IPS-18c (cell line): ENCODE data around the gene PYURF.
"Not testable (repeated sequence)": the region's sequence is repeated elsewhere in the genome, so short reads cannot be mapped to it uniquely, and the experiment has no call there.

Experiments
- H3K4me3 ChIP-seq: 2 replicates; pipeline ENCODE4 v1.7.0; 2013; ENCODE audit warnings: low read depth, mild to moderate bottlenecking, low read length, moderate library complexity; ENCODE audit not compliant: insufficient read depth
- H3K9me3 ChIP-seq: one replicate; pipeline ENCODE4 v1.6.1; 2013; ENCODE audit warnings: mild to moderate bottlenecking, low read length, moderate library complexity; ENCODE audit not compliant: control insufficient read depth, insufficient read depth

Gene PYURF, protein sequence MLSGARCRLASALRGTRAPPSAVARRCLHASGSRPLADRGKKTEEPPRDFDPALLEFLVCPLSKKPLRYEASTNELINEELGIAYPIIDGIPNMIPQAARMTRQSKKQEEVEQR

DNA sequence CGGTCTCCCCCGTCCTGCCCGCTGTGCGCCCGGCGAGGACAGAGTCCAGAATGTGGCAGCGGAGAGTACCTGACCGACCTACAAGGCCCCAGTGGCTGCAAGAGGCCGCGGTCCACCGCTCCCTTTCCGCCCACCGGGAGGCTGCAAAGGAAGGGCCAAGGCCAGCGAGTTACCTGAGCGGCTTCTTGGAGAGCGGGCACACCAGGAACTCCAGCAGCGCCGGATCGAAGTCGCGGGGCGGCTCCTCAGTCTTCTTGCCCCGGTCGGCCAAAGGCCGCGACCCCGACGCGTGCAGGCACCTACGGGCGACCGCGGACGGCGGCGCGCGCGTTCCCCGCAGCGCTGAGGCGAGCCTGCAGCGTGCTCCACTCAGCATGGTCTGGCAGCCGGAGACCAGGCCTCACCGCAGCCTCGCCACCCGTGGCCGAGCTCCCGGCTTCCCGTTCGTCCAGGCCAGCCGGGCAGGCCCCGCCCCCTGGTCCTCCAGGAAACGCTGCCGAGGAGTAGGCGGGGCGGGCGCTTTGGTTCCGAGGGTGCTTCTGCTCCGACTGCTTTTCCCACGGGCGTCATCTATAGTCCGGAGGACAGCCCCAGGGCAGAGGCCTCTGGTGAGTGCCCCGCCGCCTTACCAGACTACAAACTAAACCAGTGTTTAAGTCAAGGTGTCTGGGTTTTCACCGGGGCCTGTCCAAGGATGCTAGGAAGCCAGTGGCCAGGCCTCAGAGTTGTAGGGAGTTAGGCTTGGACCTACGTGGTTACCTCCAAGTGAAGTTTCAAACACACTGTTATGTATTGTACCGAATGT, at the start of gene PYURF:
Gene PYURF (minus strand): TSS at position 452 of the 805 bp plus-strand sequence. CDS start 76 bp downstream, at position 376.
- H3K4me3 ChIP-seq, result peak within 1 kb of the TSS; percentile 93
- no peaks in the 10 kb centered on the region for H3K9me3 ChIP-seq

DNA sequence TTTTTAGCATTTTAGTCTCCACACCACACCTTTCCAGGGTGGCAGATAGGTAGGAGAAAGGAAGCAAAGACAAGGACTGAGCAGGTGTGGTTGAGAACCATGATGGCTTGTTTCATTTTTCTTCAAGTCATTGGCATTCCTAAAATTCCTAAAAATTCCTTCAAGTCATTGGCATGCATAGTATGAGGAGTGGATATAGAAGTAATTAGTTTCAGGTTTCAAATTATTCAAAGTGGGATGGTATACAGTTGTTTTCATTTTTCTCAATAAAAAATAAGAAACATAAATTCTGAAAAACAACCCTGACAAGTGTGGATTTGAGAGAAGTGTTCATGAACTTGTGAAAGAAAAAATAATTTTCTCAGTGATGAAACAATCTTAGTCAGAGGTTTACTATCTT, 46.4 kb upstream of the PYURF start:
- Histone ChIP-seq H3K4me3 (no peak overlapping the region), H3K9me3 (no peaks in the 10 kb centered on the region)

DNA sequence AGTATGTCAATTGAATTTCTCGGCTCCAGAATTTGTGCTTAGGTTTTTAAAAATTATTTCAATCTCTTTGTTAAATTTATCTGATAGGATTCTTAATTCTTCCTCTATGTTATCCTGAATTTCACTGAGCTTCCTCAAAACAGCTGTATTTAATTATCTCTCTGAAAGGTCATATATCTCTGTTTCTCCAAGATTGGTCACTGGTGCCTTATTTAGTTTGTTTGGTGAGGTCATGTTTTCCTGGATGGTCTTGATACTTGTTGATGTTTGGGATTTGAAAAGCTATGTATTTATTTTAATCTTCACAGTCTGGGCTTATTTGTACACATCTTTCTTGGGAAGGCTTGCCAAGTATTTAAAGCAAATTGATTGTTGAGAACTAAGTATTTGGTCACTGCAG, 44.0 kb upstream of the PYURF start:
- H3K9me3 ChIP-seq, result no peaks in the 10 kb centered on the region
- no peak overlapping the region for H3K4me3 ChIP-seq

DNA sequence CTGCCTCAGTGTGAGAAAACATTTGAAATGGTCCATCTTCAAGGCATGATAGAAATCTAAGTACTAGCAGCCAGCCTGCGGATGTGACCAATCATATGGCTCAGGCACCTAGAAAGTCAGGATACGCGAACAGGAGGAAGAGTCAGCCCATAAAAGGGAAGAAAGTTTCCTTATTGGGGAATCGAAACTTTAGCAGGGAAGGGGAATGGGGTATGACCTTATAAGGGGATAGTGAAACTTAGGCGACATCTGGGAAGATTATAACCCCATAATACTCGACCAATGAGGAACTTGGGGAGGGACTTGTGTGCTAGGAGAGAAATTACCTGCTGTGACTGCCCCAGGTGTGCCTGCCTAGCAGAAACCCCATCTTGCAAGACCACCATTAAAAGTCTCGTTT, 26.2 kb upstream of the PYURF start:
- H3K4me3 ChIP-seq, result no peak overlapping the region

DNA sequence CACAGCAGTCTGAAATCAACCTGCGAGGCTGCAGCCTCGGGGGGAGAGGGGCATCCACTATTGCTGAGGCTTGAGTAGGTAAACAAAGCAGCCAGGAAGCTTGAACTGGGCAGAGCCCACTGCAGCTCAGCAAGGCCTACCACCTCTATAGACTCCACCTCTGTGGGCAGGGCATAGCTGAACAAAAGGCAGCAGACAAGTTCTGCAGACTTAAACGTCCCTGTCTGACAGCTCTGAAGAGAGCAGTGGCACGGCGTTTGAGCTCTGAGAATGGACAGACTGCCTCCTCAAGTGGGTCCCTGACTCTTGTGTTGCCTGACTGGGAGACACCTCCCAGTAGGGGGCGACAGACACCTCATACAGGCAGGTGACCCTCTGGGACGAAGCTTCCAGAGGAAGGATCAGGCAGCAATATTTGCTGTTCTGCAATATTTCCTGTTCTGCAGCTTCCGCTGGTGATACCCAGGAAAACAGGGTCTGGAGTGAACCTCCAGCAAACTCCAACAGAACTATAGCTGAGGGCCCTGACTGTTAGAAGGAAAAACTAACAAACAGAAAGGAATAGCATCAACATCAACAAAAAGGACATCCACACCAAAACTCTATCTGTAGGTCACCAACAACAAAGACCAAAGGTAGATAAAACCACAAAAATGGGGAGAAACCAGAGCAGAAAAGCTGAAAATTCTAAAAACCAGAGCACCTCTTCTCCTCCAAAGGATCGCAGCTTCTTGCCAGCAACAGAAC, 15.9 kb upstream of the PYURF start:
- not testable (repeated sequence) for H3K4me3 ChIP-seq, H3K9me3 ChIP-seq

More for the DNA sequence above, 26.2 kb upstream of the PYURF start:
- no peaks in the 10 kb centered on the region for H3K9me3 ChIP-seq

DNA sequence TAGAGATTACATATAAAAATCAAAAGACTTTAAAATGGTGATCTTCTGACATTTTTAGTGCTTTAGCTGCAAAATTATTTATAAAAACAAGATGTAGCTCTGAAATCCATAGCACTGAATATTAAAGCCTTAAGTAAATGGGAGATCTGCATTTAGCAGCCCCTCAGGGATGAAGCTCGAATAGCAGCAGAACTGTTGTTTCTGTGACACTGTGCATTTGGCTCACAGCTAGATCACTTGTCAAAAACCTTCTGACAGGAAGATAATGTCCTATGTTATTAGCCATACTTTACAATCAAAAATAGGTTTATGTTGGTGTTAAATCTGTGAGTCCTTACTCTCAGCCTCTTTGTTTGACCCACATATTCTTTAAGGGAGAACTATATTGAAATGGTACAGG, 14.1 kb upstream of the PYURF start:
- Histone ChIP-seq H3K4me3 (no peak overlapping the region), H3K9me3 (no peaks in the 10 kb centered on the region)

DNA sequence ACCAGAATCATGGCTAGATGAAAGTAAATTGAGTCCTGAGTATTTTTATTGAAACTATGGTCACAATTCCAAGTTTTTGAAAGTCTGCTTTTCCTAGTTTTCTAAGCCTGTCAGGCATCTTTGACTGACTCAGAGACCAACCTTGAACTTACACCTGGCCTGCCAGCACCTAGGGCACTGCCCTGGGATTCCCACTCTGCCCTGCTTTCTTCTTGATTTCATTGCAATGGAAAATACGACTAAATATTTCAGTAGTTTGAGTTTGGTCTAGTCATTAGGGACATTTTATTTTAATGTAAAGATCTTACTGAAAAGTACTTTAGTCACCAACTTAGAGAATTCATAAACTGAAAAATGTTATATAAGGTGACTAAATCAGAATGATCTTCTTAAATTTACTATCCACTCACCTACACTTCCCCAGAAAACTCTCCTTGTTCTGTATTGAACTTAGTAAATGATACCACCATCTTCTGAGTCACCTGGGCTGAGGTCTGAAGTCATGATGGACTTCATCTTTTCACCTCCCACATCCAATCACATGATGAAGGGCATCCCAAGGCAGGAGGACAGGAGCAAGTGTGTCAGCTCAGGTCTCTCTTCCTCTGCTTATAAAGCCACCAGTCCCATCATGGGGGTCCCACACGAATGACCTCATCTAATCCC, 11.6 kb upstream of the PYURF start:
- Histone ChIP-seq H3K4me3 (no peak overlapping the region), H3K9me3 (no peaks in the 10 kb centered on the region)

DNA sequence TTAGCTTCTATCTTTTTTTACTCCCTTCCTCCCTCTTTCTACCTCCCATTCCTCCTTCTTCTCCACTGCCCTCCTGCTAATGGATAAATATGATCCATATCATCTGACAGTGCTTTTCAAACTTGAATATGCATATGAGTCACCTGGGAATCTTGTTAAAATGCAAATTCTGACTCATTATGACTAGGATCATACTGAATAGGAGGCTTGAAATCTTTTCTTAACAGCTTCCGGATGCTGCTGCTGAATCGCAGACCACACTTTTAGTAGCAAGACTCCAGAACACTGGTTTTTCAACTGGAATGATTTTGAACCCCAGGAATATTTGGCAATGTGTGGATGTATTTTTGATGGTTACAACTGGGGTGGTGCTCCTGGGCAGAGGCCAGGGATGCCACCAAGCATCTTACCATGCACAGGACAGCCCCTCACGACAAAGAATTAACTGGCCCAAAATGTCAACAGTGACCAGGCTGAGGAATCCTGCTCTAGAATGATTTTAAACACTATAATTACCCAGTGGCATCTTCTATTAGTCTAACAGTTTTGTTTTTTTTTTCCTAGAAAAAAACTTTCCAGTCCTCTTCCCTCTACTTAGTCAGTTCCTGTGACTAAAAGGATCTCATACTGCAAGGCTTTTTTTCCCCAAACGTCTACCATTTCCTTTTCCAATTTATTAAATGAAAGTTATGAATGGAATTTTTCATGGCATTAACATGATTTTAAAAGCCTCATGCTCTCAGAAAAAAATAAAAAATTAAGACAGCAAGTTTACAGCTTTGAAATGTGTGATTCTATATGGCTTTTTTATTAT, 10.6 kb upstream of the PYURF start:
- H3K9me3 ChIP-seq, result no peaks in the 10 kb centered on the region

DNA sequence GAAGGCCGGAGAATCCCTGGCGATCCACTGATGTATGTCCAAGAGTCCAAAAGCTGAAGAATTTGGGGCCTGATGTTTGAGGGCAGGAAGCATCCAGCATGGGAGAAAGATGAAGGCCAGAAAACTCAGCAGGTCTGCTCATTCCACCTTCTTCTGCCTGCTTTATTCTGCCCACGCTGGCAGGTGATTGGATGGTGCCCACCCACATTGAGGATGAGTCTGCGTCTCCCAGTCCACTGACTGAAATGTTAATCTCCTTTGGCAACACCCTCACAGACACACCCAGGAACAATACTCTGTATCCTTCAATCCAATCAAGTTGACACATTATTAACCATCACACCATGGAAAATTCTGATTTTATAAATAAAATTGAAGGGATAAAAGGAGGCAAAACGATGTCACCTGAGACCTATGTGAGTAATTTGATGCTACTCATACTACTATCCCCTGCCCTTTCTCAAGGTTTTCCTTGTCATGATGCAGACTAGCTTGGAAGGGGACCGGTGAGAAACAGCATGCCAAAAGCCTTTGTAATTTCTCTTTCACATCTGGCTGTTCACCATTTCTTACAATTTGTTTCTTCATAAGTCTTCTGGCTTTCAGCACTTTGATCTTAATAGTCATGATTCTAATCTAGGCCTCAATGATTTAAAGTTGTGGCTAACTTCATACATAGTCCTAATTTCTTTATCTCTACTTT, 9.7 kb upstream of the PYURF start:
- H3K9me3 ChIP-seq, result no peaks in the 10 kb centered on the region
- peak overlapping the region; percentile 6; the same call in 1 of the 2 replicates for H3K4me3 ChIP-seq

More for the DNA sequence above, 10.6 kb upstream of the PYURF start:
- H3K4me3 ChIP-seq, result no peak overlapping the region

DNA sequence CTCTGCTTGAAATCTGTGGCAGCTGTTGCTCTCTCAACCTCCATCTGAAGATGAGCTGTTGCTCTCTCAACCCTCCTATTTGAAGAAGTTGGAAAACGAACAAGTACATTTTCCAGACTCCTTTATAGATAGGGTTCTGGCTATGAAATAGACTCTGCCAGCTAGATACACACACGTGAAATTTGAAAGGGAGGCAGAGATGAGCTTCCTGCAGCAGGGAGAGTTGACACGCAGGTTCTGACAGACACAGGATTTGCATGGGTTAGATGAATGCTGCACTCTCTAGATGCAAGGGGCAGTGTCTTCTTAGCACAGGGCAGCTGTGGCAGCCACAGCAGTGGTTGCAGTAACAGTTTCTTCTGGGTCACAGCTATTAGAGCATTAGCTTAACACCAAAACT, 8.0 kb upstream of the PYURF start:
- H3K4me3 ChIP-seq, result no peak overlapping the region; the same call in 1 of the 2 replicates

DNA sequence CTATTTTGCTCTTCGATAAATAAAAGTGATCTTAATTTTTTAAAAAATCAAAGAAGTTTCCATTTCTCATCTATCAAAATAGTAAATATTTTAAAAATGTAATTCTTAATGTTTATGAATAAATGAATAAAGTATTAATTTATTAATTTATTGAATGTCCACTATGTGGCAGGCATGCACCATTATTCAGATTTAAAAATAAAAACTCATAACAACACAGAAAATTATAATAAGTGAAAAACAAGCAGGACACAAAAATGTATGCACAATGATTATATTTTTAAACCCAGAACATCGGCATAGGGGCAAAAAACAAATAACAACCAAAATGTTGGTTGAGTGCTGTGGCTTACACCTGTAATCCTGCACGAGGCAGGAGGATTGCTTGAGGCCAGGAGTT, 5.3 kb upstream of the PYURF start:
- Histone ChIP-seq H3K9me3 (no peaks in the 10 kb centered on the region), H3K4me3 (no peak overlapping the region)

More for the DNA sequence above, 8.0 kb upstream of the PYURF start:
- H3K9me3 ChIP-seq, result no peaks in the 10 kb centered on the region

DNA sequence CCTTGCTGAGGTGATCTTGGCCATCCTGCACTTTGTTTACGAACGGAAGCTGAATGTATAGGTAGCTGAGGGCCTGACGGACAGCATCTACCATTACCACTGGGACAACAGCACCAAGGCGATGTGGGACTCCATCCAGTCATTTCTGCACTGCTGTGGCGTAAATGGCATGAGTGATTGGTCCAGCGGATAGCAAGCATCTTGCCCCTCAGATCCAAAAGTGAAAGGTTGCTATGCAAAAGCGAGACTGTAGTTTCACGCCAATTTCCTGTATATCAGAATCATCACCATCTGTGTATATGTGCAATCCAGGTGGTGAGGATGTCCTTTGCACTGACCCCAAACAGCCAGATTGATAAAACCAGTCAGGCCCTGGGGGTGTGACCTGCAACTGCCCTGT, 4.2 kb upstream of the PYURF start:
- no peaks in the 10 kb centered on the region for H3K9me3 ChIP-seq
- H3K4me3 ChIP-seq, result no peak overlapping the region

DNA sequence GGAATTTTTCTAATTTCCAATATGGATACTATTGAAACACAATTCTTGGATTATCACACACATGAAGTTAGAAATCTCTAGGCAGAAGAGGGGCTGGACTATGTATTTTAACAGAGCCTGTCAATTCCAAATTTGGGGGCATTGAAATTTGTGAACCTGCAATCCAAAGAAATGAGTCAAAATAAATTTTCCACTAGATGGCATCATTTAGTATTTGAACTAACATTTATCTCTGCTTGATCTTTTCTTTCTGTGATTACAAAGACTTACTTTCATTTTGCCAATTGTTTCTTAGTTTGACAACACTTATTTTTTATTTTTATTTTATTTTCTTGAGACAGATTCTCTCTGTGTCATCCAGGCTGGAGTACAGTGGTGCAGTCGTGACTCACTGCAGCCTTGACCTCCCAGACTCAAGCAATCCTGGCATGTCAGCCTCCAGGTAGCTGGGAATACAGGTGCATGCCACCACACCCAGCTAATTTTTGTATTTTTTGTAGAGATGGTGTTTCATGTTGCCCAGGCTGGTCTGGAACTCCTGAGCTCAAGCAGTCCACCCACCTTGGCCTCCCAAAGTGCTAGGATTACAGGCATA, 2.7 kb upstream of the PYURF start:
- no peaks in the 10 kb centered on the region for H3K9me3 ChIP-seq
- no peak overlapping the region for H3K4me3 ChIP-seq

DNA sequence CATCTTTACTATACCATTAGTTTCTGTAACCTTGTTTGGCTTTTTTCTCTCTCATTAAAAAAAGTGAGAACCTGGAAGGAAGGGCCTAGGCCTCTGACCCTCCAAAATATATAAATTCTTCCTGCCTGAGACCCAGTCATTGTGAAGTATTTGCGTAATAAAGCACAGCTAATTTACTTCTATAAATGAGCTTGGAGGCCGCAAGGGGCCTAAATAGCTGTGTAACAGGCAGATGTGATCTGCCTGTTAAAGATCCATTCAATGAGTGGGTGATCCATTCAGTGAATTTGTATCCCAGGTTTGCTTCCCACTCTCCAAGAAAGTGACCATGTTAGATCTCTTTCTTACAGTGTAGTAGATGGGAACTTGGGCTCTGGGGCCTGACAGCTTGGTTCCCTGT, 595 bp upstream of the PYURF start:
- no peaks in the 10 kb centered on the region for H3K9me3 ChIP-seq
- H3K4me3 ChIP-seq, result peak overlapping the region; percentile 93; the same call in 1 of the 2 replicates

DNA sequence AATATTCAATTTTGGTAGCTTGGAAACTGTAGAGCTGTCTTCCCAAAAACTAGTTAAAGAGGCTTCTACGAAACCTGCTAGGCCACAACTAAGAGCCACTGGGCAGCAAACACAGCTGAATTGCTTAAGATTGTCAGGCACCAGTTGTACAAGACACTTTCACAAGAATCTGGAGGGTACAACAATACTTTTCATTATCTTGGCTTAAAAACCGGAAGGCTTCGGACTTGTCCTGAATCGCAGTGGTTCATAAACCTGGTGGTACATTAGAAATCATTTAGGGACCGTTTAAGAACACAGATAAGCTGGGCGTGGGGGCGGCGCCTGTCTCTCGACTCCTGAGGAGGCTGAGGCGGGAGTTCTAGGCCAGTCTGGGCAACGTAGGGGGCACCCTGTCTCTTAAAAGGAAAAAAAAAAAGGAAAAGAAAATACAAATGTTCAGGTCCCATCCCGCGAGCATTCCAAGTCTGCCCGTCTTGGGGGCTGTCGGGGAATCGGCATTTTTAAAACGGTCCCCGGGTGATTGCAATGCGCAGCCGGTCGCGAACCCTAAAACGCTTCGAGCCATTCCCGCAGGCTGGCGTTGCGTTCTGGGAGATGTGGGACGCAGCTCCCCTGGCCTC, 763 bp downstream of the PYURF start:
- peak overlapping the region; percentile 93 for H3K4me3 ChIP-seq
- no peaks in the 10 kb centered on the region for H3K9me3 ChIP-seq

DNA sequence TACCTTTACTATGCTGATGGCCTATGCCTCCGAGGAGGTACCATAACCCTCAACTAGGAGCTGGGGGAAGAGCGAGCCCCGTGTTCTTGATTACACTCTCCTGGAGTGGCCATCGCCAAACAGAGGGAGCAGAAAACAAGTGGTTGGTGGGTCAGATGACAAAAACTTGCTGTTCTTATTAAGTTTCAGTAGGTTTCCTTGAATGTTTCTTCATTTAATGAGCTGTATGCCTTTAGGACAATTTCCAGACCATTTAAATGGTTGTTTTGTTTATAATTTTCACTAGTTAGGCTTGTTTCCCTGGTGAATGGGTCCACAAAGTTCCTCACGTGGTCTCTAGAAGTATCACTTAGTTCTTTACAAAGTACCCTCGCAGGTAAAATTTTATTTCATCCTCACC, 4.7 kb downstream of the PYURF start:
- Histone ChIP-seq H3K9me3 (no peaks in the 10 kb centered on the region), H3K4me3 (no peak overlapping the region)
